ENCODE results near the gene LELP1. TPM values are rescaled to one million over a fixed set of nuclear protein-coding genes. Genes with fewer than 3 reads are reported as not detected.
"Not testable (repeated sequence)": the region's sequence is repeated elsewhere in the genome, so short reads cannot be mapped to it uniquely, and the experiment has no call there.

The LELP1 gene
- polyA plus RNA-seq, 4 donors = not detected

- no peak for DNase-seq (ENCODE audit: low read depth in 4 of 4, low spot score in 3 of 4)
Observed at GRCh38 chr1:153227810-153228209, 24.6 kb downstream of the LELP1 start.

GRCh38 chr1:153228491-153228890 lies 25.3 kb downstream of the LELP1 start:
- no peak for DNase-seq (ENCODE audit: low read depth in 4 of 4, low spot score in 3 of 4)

- not testable (repeated sequence) for DNase-seq (ENCODE audit: low read depth in 4 of 4, low spot score in 3 of 4)
Observed at GRCh38 chr1:153229076-153229829, 26.0 kb downstream of the LELP1 start.

GRCh38 chr1:153231363-153231762 lies 28.1 kb downstream of the LELP1 start:
- no peak for DNase-seq (ENCODE audit: low read depth in 4 of 4, low spot score in 3 of 4)

- no peak for DNase-seq (ENCODE audit: low read depth in 4 of 4, low spot score in 3 of 4)
Observed at GRCh38 chr1:153231785-153232184, 28.6 kb downstream of the LELP1 start.

GRCh38 chr1:153232553-153232952 lies 29.3 kb downstream of the LELP1 start:
- DNase-seq (ENCODE audit: low read depth in 4 of 4, low spot score in 3 of 4) = no peak

GRCh38 chr1:153233448-153233847 lies 30.2 kb downstream of the LELP1 start:
- DNase-seq (ENCODE audit: low read depth in 4 of 4, low spot score in 3 of 4) = no peak

- no peak for DNase-seq (ENCODE audit: low read depth in 4 of 4, low spot score in 3 of 4)
Observed at GRCh38 chr1:153238527-153238926, 35.3 kb downstream of the LELP1 start.

- no peak for DNase-seq (ENCODE audit: low read depth in 4 of 4, low spot score in 3 of 4)
Observed at GRCh38 chr1:153242160-153242559, 38.9 kb downstream of the LELP1 start.

GRCh38 chr1:153245466-153245865 lies 42.2 kb downstream of the LELP1 start:
- no peak for DNase-seq (ENCODE audit: low read depth in 4 of 4, low spot score in 3 of 4)

- no peak for DNase-seq (ENCODE audit: low read depth in 4 of 4, low spot score in 3 of 4)
Observed at GRCh38 chr1:153246018-153246417, 42.8 kb downstream of the LELP1 start.

- no peak for DNase-seq (ENCODE audit: low read depth in 4 of 4, low spot score in 3 of 4)
Observed at GRCh38 chr1:153246825-153247224, 43.6 kb downstream of the LELP1 start.

GRCh38 chr1:153248176-153248879 lies 45.1 kb downstream of the LELP1 start:
- peak in 1 of 4 donors; percentile 35 for DNase-seq (ENCODE audit: low read depth in 4 of 4, low spot score in 3 of 4)

GRCh38 chr1:153250166-153250565 lies 46.9 kb downstream of the LELP1 start:
- DNase-seq (ENCODE audit: low read depth in 4 of 4, low spot score in 3 of 4) = no peak

GRCh38 chr1:153251087-153251486 lies 47.9 kb downstream of the LELP1 start:
- DNase-seq (ENCODE audit: low read depth in 4 of 4, low spot score in 3 of 4) = no peak

GRCh38 chr1:153251562-153251961 lies 48.3 kb downstream of the LELP1 start:
- no peak for DNase-seq (ENCODE audit: low read depth in 4 of 4, low spot score in 3 of 4)

- DNase-seq (ENCODE audit: low read depth in 4 of 4, low spot score in 3 of 4) = no peak
Observed at GRCh38 chr1:153251988-153252387, 48.8 kb downstream of the LELP1 start.

- no peak for DNase-seq (ENCODE audit: low read depth in 4 of 4, low spot score in 3 of 4)
Observed at GRCh38 chr1:153253076-153253475, 49.8 kb downstream of the LELP1 start.

GRCh38 chr1:153253693-153254092 lies 50.5 kb downstream of the LELP1 start:
- no peak for DNase-seq (ENCODE audit: low read depth in 4 of 4, low spot score in 3 of 4)

Data from right renal pelvis (tissue), 4 donors.